ENCODE measurements around the gene PRR16. TPM values are rescaled to one million over a fixed set of nuclear protein-coding genes. Genes with fewer than 3 reads are reported as not detected.

PRR16 gene
- total RNA-seq, 1 experiment from 2014 or later: 5.0 TPM

GRCh38 chr5:120463006-120463680 lies 957 bp upstream of the PRR16 start:
- H3F3A ChIP-seq (ENCODE audit: insufficient read depth, low read depth): no peaks in the 10 kb centered on the region
- no peak overlapping the region for H3K4me2 ChIP-seq
- intact Hi-C loops (cut with micrococcal nuclease; ENCODE audit: unreplicated experiment): loop anchor here (5.0 kb wide), 1 partner anchor 144 kb away; no protein-coding TSS in a partner anchor
- BruUV-seq (replicated peaks): no TSS peak
- no peak overlapping the region for H3K4me3 ChIP-seq
- no peak overlapping the region for H3K27ac ChIP-seq
- H3K9me2 ChIP-seq (ENCODE audit: insufficient read depth): no peaks in the 10 kb centered on the region; the same call in 1 of the 2 replicates
- no peaks in the 10 kb centered on the region for H3K79me2 ChIP-seq (ENCODE audit: low read depth)
- no peak for DNase-seq
- H3K9me3 ChIP-seq (ENCODE audit: insufficient read depth, low read depth): no peaks in the 10 kb centered on the region
- CTCF ChIA-PET: interaction anchor here (0.6 to 0.7 kb wide), 2 partner anchors 986 to 1499 kb away, joined by 4 to 18 read pairs; no protein-coding TSS in a partner anchor
- TF ChIP-seq, protein P1, sequence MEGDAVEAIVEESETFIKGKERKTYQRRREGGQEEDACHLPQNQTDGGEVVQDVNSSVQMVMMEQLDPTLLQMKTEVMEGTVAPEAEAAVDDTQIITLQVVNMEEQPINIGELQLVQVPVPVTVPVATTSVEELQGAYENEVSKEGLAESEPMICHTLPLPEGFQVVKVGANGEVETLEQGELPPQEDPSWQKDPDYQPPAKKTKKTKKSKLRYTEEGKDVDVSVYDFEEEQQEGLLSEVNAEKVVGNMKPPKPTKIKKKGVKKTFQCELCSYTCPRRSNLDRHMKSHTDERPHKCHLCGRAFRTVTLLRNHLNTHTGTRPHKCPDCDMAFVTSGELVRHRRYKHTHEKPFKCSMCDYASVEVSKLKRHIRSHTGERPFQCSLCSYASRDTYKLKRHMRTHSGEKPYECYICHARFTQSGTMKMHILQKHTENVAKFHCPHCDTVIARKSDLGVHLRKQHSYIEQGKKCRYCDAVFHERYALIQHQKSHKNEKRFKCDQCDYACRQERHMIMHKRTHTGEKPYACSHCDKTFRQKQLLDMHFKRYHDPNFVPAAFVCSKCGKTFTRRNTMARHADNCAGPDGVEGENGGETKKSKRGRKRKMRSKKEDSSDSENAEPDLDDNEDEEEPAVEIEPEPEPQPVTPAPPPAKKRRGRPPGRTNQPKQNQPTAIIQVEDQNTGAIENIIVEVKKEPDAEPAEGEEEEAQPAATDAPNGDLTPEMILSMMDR (conservative IDR thresholded peaks at IDR 0.05): no peak
- no peak for TF ChIP-seq EZH2 (IDR thresholded peaks at IDR 0.05; ENCODE audit: low read depth)
- peaks cover 12% of the 10 kb centered on the region; the same call in 1 of the 2 replicates for H3K27me3 ChIP-seq (ENCODE audit: insufficient read depth, low read depth)
- H3K4me1 ChIP-seq (replicated peaks; ENCODE audit: insufficient read depth): no peaks in the 10 kb centered on the region; the same call in 1 of the 2 replicates
- H4K20me1 ChIP-seq (ENCODE audit: insufficient read depth): no peaks in the 10 kb centered on the region
- no peaks in the 10 kb centered on the region for H3K36me3 ChIP-seq (ENCODE audit: low read depth)
- H2AFZ ChIP-seq: no peak overlapping the region
- POLR2A ChIA-PET (ENCODE audit: unreplicated experiment): interaction anchor here (0.6 to 0.7 kb wide), 2 partner anchors 336 to 409 kb away, joined by 5 to 6 read pairs; no protein-coding TSS in a partner anchor

GRCh38 chr5:120464627-120465435 lies 731 bp downstream of the PRR16 start:
- ChIA-PET POLR2A (ENCODE audit: unreplicated experiment) (no interaction called here), CTCF (no interaction called here)
- peak in 1 of 2 experiments; percentile 14 for DNase-seq
- Histone ChIP-seq H3K4me1 (replicated peaks; ENCODE audit: insufficient read depth) (no peaks in the 10 kb centered on the region; the same call in 1 of the 2 replicates), H3K79me2 (ENCODE audit: low read depth) (no peaks in the 10 kb centered on the region), H4K20me1 (ENCODE audit: insufficient read depth) (no peaks in the 10 kb centered on the region), H3K27me3 (ENCODE audit: insufficient read depth, low read depth) (peaks cover 12% of the 10 kb centered on the region; the same call in 1 of the 2 replicates), H3K4me3 (peak overlapping the region; percentile 59), H3K27ac (no peak overlapping the region), H3K36me3 (ENCODE audit: low read depth) (no peaks in the 10 kb centered on the region), H3K9me3 (ENCODE audit: insufficient read depth, low read depth) (no peaks in the 10 kb centered on the region), H2AFZ (peak overlapping the region; percentile 87), H3K9me2 (ENCODE audit: insufficient read depth) (no peaks in the 10 kb centered on the region; the same call in 1 of the 2 replicates), H3F3A (ENCODE audit: insufficient read depth, low read depth) (no peaks in the 10 kb centered on the region), H3K4me2 (peak overlapping the region; percentile 94)
- TF ChIP-seq, protein P1 (conservative IDR thresholded peaks at IDR 0.05): no peak
- TF ChIP-seq EZH2 (IDR thresholded peaks at IDR 0.05; ENCODE audit: low read depth): no peak
- BruUV-seq (replicated peaks): no TSS peak
- intact Hi-C loops (cut with micrococcal nuclease; ENCODE audit: unreplicated experiment): loop anchor here (2.0 to 5.0 kb wide), 3 partner anchors 142 to 338 kb away; no protein-coding TSS in a partner anchor

- Histone ChIP-seq H3K27ac (no peak overlapping the region), H3K9me3 (ENCODE audit: insufficient read depth, low read depth) (no peaks in the 10 kb centered on the region), H3K4me2 (peak overlapping the region; percentile 94), H2AFZ (peak overlapping the region; percentile 87; the same call in 1 of the 2 replicates), H3K27me3 (ENCODE audit: insufficient read depth, low read depth) (peaks cover 12% of the 10 kb centered on the region; the same call in 1 of the 2 replicates), H3K4me3 (peak overlapping the region; percentile 59), H3K4me1 (replicated peaks; ENCODE audit: insufficient read depth) (no peaks in the 10 kb centered on the region; the same call in 1 of the 2 replicates), H3K79me2 (ENCODE audit: low read depth) (no peaks in the 10 kb centered on the region), H4K20me1 (ENCODE audit: insufficient read depth) (no peaks in the 10 kb centered on the region), H3K36me3 (ENCODE audit: low read depth) (no peaks in the 10 kb centered on the region), H3K9me2 (ENCODE audit: insufficient read depth) (no peaks in the 10 kb centered on the region; the same call in 1 of the 2 replicates), H3F3A (ENCODE audit: insufficient read depth, low read depth) (no peaks in the 10 kb centered on the region)
- ChIA-PET POLR2A (ENCODE audit: unreplicated experiment) (interaction anchor here (0.6 kb wide), 1 partner anchor 395 kb away, joined by 4 read pairs; no protein-coding TSS in a partner anchor), CTCF (no interaction called here)
- no TSS peak for BruUV-seq (replicated peaks)
- intact Hi-C loops (cut with micrococcal nuclease; ENCODE audit: unreplicated experiment): loop anchor here (2.0 to 5.0 kb wide), 2 partner anchors 217 to 337 kb away; no protein-coding TSS in a partner anchor
- TF ChIP-seq, protein P1 (conservative IDR thresholded peaks at IDR 0.05): no peak
- TF ChIP-seq EZH2 (IDR thresholded peaks at IDR 0.05; ENCODE audit: low read depth): no peak
- DNase-seq: peak in 1 of 2 experiments; percentile 9
Observed at GRCh38 chr5:120465436-120465961, 1.4 kb downstream of the PRR16 start.
